Right lobe of liver (tissue), 6 donors: ENCODE measurements around the gene SLC38A4. TPM values are rescaled to one million over a fixed set of nuclear protein-coding genes. Genes with fewer than 3 reads are reported as not detected.

ENCODE experiments used
- ATAC-seq, 4 donors: fragments of 200-7000 bp; cut with Tn5 transposase; one replicate each; pipeline ENCODE4 v1.9.1; 2020; ENCODE audit warnings: mild to moderate bottlenecking in 4 of 4, moderate library complexity in 4 of 4
- DNase-seq, 3 donors: peaks; one replicate each; pipeline ENCODE4 v3.0.0-alpha.2; 2020
- H3K27ac ChIP-seq, 3 donors: fragments of 200-600 bp; one replicate each; pipeline ENCODE4 v1.8.0; 2022
- H3K27me3 ChIP-seq, 2 donors: fragments of 200-600 bp; one replicate each; pipeline ENCODE4 v1.8.0; 2022
- H3K36me3 ChIP-seq, 4 donors: fragments of 200-600 bp; sonication (generic) in 1 of 4; one replicate each; pipeline versions ENCODE4 v1.5.1 to v1.8.0; 2017 to 2022; ENCODE audit warnings: control low read depth in 1 of 4
- H3K4me1 ChIP-seq, 4 donors: fragments of 200-600 bp; sonication (generic) in 1 of 4; one replicate each; pipeline versions ENCODE4 v1.5.1 to v1.8.0; 2017 to 2022; ENCODE audit warnings: control low read depth in 1 of 4
- H3K4me3 ChIP-seq, 3 donors: fragments of 200-600 bp; one replicate each; pipeline ENCODE4 v1.8.0; 2022
- H3K9me3 ChIP-seq, 4 donors: fragments of 200-600 bp; sonication (generic) in 1 of 4; one replicate each; pipeline versions ENCODE4 v1.5.1 to v1.8.0; 2017 to 2022; ENCODE audit warnings: control low read depth in 1 of 4
- CTCF ChIP-seq, 4 donors: fragments of 200-600 bp in 3 of 4; fragments of 450-650 bp in 1 of 4; IDR thresholded peaks; one replicate each; pipeline versions ENCODE4 v1.5.1 to v1.8.0; 2016 to 2022; ENCODE audit warnings: antibody characterized with exemption in 4 of 4, mild to moderate bottlenecking in 2 of 4
- POLR2A ChIP-seq: fragments of 450-650 bp; IDR thresholded peaks from one replicate; pipeline ENCODE4 v1.6.1; 2017; ENCODE audit warnings: antibody characterized with exemption, mild to moderate bottlenecking
- WGBS: methylation state at CpG from one replicate; pipeline ENCODE4 v1.1.6; 2018; ENCODE audit warnings: low coverage, low lambda C conversion rate; ENCODE audit not compliant: insufficient coverage; ENCODE audit errors: missing lambda C conversion rate; 5-methylcytosine and 5-hydroxymethylcytosine counted together
- intact Hi-C, 2 donors: fragments of 100-400 bp; cut with DNase I; formaldehyde crosslinking; loops; one replicate each; pipeline versions ENCODE4 v1.11.2 to v1.14.1; 2022
- total RNA-seq, 6 experiments: library from RNA; depleted of rRNA in 2 of 6; stranded (reverse); fragments of >200 nt in 2 of 6; fragmentation: NEBNext Ultra II Directional in 3 of 6; extraction: Animal tissue kit (Norgen Biotek cat#: 25700) in 3 of 6; gene quantifications; one replicate each; pipeline versions ENCODE4 v1.1.0 to v1.2.4, GENCODE V29; 2016 to 2023
- donor health status: DM: no; HTN: yes; CAD: no.
- donor health status: DM: no; HTN: no; CAD: no.
- donor health status: DM: no; HTN: no; CAD: no.
- donor health status: DM: no; HTN: yes; CAD: no.
- donor health status: DM: no; HTN: yes; CAD: no.

SLC38A4 gene
- total RNA-seq, 6 experiments from 2014 or later, result 158 to 604 (median 295) TPM

GRCh38 chr12:46824709-46825108, 1.1 kb downstream of the SLC38A4 start:
- no peak for ATAC-seq
- no peak for DNase-seq
- WGBS, result 69% methylated on average over 2 of the region's 2 CpGs

GRCh38 chr12:46818642-46819041, 7.2 kb downstream of the SLC38A4 start:
- ATAC-seq, result peak; percentile 39 to 55 (median 46)
- no peak for TF ChIP-seq POLR2A
- no peak for TF ChIP-seq CTCF (IDR thresholded peaks at IDR 0.05)
- intact Hi-C loops, result no loop called here

More at GRCh38 chr12:46824709-46825108, 1.1 kb downstream of the SLC38A4 start:
- Histone ChIP-seq H3K27me3 (no peaks in the 10 kb centered on the region), H3K4me1 (peaks cover 0 to 28% (median 10%) of the 10 kb centered on the region in 4 donors), H3K27ac (peak overlapping the region in 2 of 3 donors; percentile 20 to 66), H3K9me3 (no peaks in the 10 kb centered on the region), H3K4me3 (peak overlapping the region in 2 of 3 donors; percentile 56 to 58), H3K36me3 (no peaks in the 10 kb centered on the region)
- TF ChIP-seq CTCF (IDR thresholded peaks at IDR 0.05) (no peak), POLR2A (no peak)
- intact Hi-C loops, result no loop called here

DNA sequence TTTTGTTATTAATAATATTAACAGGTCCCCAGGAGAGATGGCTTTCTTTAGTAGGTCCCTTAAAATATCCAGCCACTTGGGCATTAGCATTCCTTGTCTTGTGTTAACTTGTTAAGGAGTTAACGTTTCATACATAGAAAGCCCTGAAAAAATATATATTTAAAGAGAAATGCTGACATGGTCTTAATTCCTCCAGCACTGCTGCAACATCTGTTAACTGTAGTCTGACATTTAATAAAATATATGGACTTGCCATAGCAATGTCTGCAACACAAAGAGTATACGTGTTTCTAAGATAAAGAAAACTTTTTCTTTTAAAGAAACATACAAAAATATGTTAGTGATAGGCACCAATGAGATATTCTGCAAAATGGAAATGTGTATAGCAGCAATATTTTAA, 10.0 kb downstream of the SLC38A4 start:
- Histone ChIP-seq H3K4me1 (peaks cover 0 to 60% (median 29%) of the 10 kb centered on the region in 4 donors), H3K9me3 (no peaks in the 10 kb centered on the region), H3K4me3 (no peak overlapping the region), H3K36me3 (no peaks in the 10 kb centered on the region), H3K27me3 (no peaks in the 10 kb centered on the region), H3K27ac (peak overlapping the region in 2 of 3 donors; percentile 75 to 92)
- DNase-seq (no peak), ATAC-seq (no peak)
- intact Hi-C loops, result no loop called here
- no peak for TF ChIP-seq CTCF (IDR thresholded peaks at IDR 0.05)
- TF ChIP-seq POLR2A, result no peak
- WGBS, result 34% methylated on average over 2 of the region's 2 CpGs

More at GRCh38 chr12:46818642-46819041, 7.2 kb downstream of the SLC38A4 start:
- Histone ChIP-seq H3K4me1 (peaks cover 0 to 44% (median 19%) of the 10 kb centered on the region in 4 donors), H3K27me3 (no peaks in the 10 kb centered on the region), H3K36me3 (no peaks in the 10 kb centered on the region), H3K27ac (peak overlapping the region in 2 of 3 donors; percentile 3 to 20), H3K9me3 (no peaks in the 10 kb centered on the region), H3K4me3 (no peak overlapping the region)
- DNase-seq, result no peak

DNA sequence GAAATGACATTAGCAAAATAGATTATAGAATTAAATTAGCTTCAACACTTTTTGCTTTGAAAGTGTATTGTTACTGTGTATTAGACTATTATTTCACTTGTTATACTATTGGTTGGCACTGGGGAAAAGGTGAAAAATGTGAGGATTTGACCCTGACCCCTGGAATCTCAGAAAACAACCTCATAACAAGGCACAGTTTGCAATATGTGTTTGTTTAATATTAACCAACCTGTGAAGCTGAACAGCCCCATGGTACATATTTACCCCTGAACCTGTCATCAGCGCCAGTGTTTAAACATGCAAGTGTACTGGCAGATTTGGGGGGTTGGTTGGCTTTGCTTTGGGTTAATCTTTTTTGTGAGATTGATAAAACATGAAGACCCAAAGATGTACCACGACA, 11.7 kb downstream of the SLC38A4 start:
- peak; percentile 77 to 94 (median 88) for ATAC-seq
- DNase-seq, result peak in 1 of 3 donors; percentile 70
- 23% methylated on average over 2 of the region's 2 CpGs for WGBS

More for the DNA sequence above, 11.7 kb downstream of the SLC38A4 start:
- Histone ChIP-seq H3K27me3 (no peaks in the 10 kb centered on the region), H3K4me3 (no peak overlapping the region), H3K27ac (peak overlapping the region in 2 of 3 donors; percentile 75 to 92), H3K36me3 (no peaks in the 10 kb centered on the region), H3K4me1 (peaks cover 0 to 76% (median 28%) of the 10 kb centered on the region in 4 donors), H3K9me3 (no peaks in the 10 kb centered on the region)
- TF ChIP-seq CTCF (IDR thresholded peaks at IDR 0.05), result no peak
- no peak for TF ChIP-seq POLR2A
- intact Hi-C loops, result no loop called here
